Measurements from ENCODE around the gene SCGN.

DNA sequence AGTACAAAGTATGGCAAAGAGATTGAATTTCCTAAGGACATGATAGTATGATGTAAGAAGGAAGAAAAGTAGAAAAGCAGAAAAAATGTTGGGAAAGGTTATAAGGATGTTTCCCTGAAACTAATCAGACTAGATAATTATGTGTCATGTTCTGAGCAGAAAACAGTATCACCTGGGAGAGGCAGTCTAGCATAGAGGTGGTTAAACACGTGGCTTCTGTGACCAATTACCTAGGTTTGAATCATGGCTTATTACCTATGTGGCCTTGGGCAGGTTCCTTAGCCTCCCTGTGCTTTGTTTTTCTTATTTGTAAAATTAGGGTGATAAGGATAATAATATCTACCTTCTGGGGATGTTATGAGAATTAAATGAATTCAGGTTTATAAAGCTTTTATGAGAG is 38.0 kb downstream of the SCGN start:
- TF ChIP-seq, protein P1, sequence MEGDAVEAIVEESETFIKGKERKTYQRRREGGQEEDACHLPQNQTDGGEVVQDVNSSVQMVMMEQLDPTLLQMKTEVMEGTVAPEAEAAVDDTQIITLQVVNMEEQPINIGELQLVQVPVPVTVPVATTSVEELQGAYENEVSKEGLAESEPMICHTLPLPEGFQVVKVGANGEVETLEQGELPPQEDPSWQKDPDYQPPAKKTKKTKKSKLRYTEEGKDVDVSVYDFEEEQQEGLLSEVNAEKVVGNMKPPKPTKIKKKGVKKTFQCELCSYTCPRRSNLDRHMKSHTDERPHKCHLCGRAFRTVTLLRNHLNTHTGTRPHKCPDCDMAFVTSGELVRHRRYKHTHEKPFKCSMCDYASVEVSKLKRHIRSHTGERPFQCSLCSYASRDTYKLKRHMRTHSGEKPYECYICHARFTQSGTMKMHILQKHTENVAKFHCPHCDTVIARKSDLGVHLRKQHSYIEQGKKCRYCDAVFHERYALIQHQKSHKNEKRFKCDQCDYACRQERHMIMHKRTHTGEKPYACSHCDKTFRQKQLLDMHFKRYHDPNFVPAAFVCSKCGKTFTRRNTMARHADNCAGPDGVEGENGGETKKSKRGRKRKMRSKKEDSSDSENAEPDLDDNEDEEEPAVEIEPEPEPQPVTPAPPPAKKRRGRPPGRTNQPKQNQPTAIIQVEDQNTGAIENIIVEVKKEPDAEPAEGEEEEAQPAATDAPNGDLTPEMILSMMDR (IDR thresholded peaks at IDR 0.05) = no peak
- TF ChIP-seq POLR2AphosphoS5 (IDR thresholded peaks at IDR 0.05; ENCODE audit: low read depth, low read length) = no peak
